Upper lobe of right lung (tissue), 1 donor: Measurements from ENCODE around the gene DNHD1. TPM values are rescaled to one million over a fixed set of nuclear protein-coding genes. Genes with fewer than 3 reads are reported as not detected.
A peak's percentile ranks its signal among the peaks of the same experiment; 100 is the strongest.

Source experiments
- ATAC-seq: fragments of 200-7000 bp; cut with Tn5 transposase; one replicate; pipeline ENCODE4 v1.9.1; 2020; ENCODE audit warnings: mild to moderate bottlenecking, moderate library complexity
- DNase-seq: peaks from one replicate; pipeline ENCODE4 v3.0.0-alpha.2; 2020
- H3K27ac ChIP-seq: fragments of 200-600 bp; one replicate; pipeline ENCODE4 v1.8.0; 2022
- H3K27me3 ChIP-seq: fragments of 200-600 bp; one replicate; pipeline ENCODE4 v1.8.0; 2022; ENCODE audit warnings: mild to moderate bottlenecking
- H3K36me3 ChIP-seq: fragments of 200-600 bp; one replicate; pipeline ENCODE4 v1.8.0; 2022
- H3K4me1 ChIP-seq: fragments of 200-600 bp; one replicate; pipeline ENCODE4 v1.8.0; 2022
- H3K4me3 ChIP-seq: fragments of 200-600 bp; one replicate; pipeline ENCODE4 v1.8.0; 2022; ENCODE audit warnings: mild to moderate bottlenecking
- H3K9me3 ChIP-seq: fragments of 200-600 bp; one replicate; pipeline ENCODE4 v1.8.0; 2022
- CTCF ChIP-seq: fragments of 200-600 bp; IDR thresholded peaks from one replicate; pipeline ENCODE4 v1.8.0; 2022; ENCODE audit warnings: antibody characterized with exemption
- intact Hi-C: fragments of 100-400 bp; cut with DNase I; formaldehyde crosslinking; loops from one replicate; pipeline ENCODE4 v1.11.0; 2022
- total RNA-seq: library from RNA; stranded (reverse); fragmentation: NEBNext Ultra II Directional; extraction: Animal tissue kit (Norgen Biotek cat#: 25700); gene quantifications from one replicate; pipeline ENCODE4 v1.2.1, GENCODE V29; 2021
- donor health status: DM: no; HTN: yes; CAD: no; lungs with severe emphysema.

Gene DNHD1
- total RNA-seq, 1 donor from 2014 or later = 14.5 TPM

DNA sequence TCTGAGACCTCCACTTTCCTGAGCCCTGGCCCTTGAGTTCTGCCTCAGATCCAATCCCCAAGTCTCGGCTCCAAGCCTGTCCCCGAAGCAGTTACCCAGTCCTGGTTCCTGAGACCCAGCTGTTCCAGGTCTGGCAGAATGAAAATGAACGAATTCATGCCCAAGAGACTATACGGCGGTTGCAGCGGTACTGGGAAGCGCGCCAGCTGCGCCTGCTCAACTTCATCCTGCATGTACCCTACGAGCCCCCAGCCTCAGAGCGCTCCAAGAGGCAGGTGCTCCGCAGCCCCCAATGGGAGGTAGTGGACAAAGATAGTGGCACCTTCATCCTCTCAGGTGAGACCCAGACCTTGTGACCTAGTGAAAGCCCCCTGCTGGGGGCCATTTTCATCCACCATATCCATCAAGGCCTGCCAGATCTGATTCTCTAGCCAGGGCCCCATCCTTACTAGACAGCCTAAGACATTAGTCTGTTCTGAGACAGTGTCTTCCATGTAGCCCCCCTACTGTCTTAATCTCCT lies 42.7 kb downstream of the DNHD1 start:
- DNase-seq = no peak

DNA sequence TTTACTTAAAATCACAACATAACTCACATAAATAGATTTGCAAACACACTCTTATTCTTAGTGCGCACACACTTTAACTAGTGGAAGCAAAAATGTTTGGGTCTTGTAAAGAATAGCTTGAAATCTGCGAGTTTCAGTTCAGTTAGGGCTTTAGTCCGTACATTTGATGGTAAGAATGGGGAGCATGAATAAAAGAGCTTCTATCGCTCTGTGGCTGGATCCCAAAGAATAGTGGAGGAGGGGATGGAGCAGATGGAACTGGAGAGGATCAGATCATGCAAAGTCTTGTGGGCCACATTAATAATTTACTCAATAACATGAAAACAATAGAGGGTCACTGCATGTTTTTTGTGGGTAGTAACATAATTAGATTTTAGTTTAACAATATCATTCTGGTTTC lies 44.3 kb downstream of the DNHD1 start:
- TF ChIP-seq CTCF = no peak
- H3K27me3 ChIP-seq = no peaks in the 10 kb centered on the region
- intact Hi-C loops = loop anchor here (10.0 kb wide), 1 partner anchor 163 kb away; no protein-coding TSS in a partner anchor
- no peak overlapping the region for H3K27ac ChIP-seq
- ATAC-seq = no peak
- no peak for DNase-seq
- H3K36me3 ChIP-seq = no peaks in the 10 kb centered on the region
- no peaks in the 10 kb centered on the region for H3K9me3 ChIP-seq
- H3K4me1 ChIP-seq = no peaks in the 10 kb centered on the region
- no peak overlapping the region for H3K4me3 ChIP-seq

More for the DNA sequence above, 42.7 kb downstream of the DNHD1 start:
- H3K27ac ChIP-seq = no peak overlapping the region
- H3K4me1 ChIP-seq = no peaks in the 10 kb centered on the region
- no peaks in the 10 kb centered on the region for H3K36me3 ChIP-seq
- no peaks in the 10 kb centered on the region for H3K27me3 ChIP-seq
- no peak for ATAC-seq
- intact Hi-C loops = loop anchor here (10.0 kb wide), 1 partner anchor 165 kb away; no protein-coding TSS in a partner anchor
- H3K4me3 ChIP-seq = no peak overlapping the region
- no peak for TF ChIP-seq CTCF
- no peaks in the 10 kb centered on the region for H3K9me3 ChIP-seq

DNA sequence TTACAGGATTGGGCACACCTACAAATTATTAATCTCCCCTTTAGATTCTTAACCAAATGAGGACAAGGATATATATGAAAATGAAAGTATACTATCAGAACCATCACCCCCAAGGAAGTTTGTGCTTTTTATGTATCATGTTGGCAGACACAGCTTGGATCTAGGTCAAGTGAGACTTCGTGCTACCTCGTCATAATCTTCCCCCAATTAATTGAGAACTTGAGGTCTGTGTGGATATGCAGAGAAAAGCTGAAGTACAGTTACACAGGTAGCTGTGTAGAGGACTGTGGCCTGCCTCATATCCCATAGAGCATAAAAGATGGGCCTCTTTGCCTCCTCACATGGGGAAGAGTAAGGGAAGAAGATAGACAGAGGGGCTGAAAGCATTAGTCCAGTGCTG lies 45.6 kb downstream of the DNHD1 start:
- no peaks in the 10 kb centered on the region for H3K36me3 ChIP-seq
- DNase-seq = no peak
- no peaks in the 10 kb centered on the region for H3K9me3 ChIP-seq
- ATAC-seq = no peak
- no peaks in the 10 kb centered on the region for H3K4me1 ChIP-seq
- H3K27me3 ChIP-seq = no peaks in the 10 kb centered on the region
- H3K27ac ChIP-seq = no peak overlapping the region
- intact Hi-C loops = loop anchor here (10.0 kb wide), 1 partner anchor 162 kb away; no protein-coding TSS in a partner anchor
- no peak overlapping the region for H3K4me3 ChIP-seq
- TF ChIP-seq CTCF = no peak

- DNase-seq = peak; percentile 48
- no peak overlapping the region for H3K4me3 ChIP-seq
- no peaks in the 10 kb centered on the region for H3K9me3 ChIP-seq
- no peak for ATAC-seq
- H3K27ac ChIP-seq = no peak overlapping the region
- no peaks in the 10 kb centered on the region for H3K36me3 ChIP-seq
- intact Hi-C loops = loop anchor here (10.0 kb wide), 1 partner anchor 160 kb away; no protein-coding TSS in a partner anchor
- no peaks in the 10 kb centered on the region for H3K4me1 ChIP-seq
- H3K27me3 ChIP-seq = no peaks in the 10 kb centered on the region
- TF ChIP-seq CTCF = no peak
Observed at GRCh38 chr11:6544921-6545850, 48.1 kb downstream of the DNHD1 start.

DNA sequence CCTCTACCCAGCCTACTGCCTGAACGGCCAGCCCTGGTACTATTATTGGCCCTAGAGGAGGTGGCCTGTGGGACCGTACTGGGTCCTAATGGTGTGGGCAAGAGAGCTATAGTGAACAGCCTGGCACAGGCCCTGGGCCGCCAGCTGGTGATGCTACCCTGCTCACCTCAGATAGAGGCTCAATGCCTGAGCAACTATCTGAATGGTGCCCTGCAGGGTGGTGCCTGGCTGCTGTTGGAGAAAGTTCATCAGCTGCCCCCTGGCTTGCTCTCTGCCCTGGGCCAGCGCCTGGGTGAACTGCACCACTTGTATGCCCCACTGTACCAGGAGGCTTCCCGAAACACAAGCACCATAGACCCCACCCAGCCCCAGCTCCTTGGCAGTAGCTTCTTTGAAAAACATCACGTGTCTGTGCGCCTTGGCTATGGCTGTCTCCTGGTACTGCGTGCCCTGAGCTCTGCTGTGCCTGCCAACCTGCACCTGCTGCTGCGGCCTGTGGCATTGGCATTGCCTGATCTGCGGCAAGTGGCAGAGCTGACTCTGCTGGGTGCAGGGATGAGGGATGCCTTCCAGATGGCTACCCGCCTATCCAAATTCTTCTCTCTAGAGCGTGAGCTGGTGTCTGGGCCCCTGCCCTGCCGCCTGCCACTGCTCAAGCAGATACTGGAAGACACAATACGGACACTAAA lies 49.0 kb downstream of the DNHD1 start:
- Histone ChIP-seq H3K36me3 (no peaks in the 10 kb centered on the region), H3K27ac (no peak overlapping the region), H3K27me3 (no peaks in the 10 kb centered on the region), H3K4me3 (no peak overlapping the region), H3K4me1 (no peaks in the 10 kb centered on the region), H3K9me3 (no peaks in the 10 kb centered on the region)
- DNase-seq = peak; percentile 53
- ATAC-seq = peak; percentile 18
- intact Hi-C loops = loop anchor here (10.0 kb wide), 1 partner anchor 159 kb away; no protein-coding TSS in a partner anchor
- TF ChIP-seq CTCF = no peak
